Progenitor cell of endocrine pancreas (in vitro differentiated cells): Measurements from ENCODE around the gene CDH8. TPM values are rescaled to one million over a fixed set of nuclear protein-coding genes. Genes with fewer than 3 reads are reported as not detected.

Source experiments
- DNase-seq: peaks from one replicate; pipeline ENCODE4 v3.0.0; 2021; ENCODE audit warnings: low spot score; ENCODE audit not compliant: unreplicated experiment
- H3K27ac Mint-ChIP-seq: 2 replicates; pipeline ENCODE4 v1.8.0; 2021; ENCODE audit warnings: mild to moderate bottlenecking, moderate library complexity, mixed read lengths
- H3K27me3 Mint-ChIP-seq: 2 replicates; pipeline ENCODE4 v1.8.0; 2021; ENCODE audit warnings: mixed read lengths
- H3K36me3 Mint-ChIP-seq: 2 replicates; pipeline ENCODE4 v1.8.0; 2022; ENCODE audit warnings: mixed read lengths; ENCODE audit not compliant: insufficient read depth
- H3K4me1 Mint-ChIP-seq: 2 replicates; pipeline ENCODE4 v1.8.0; 2021; ENCODE audit warnings: low read depth, mixed read lengths
- H3K4me3 Mint-ChIP-seq: 2 replicates; pipeline ENCODE4 v1.8.0; 2021; ENCODE audit warnings: low read depth, mild to moderate bottlenecking, moderate library complexity, mixed read lengths
- H3K9me3 Mint-ChIP-seq: 2 replicates; pipeline ENCODE4 v1.8.0; 2021; ENCODE audit warnings: low read depth, mixed read lengths
- total RNA-seq: library from RNA; stranded (reverse); gene quantifications from 2 replicates; pipeline ENCODE4 v1.2.1, GENCODE V29; 2021
- TF ChIP-seq, protein P1 (sequence below): fragments of 200-600 bp; sonication (generic); IDR thresholded peaks from one replicate; pipeline ENCODE4 v1.5.0; 2021; ENCODE audit warnings: antibody characterized with exemption, mild to moderate bottlenecking; ENCODE audit not compliant: unreplicated experiment

Gene CDH8
- total RNA-seq, 1 donor from 2014 or later: 3.1 TPM

DNA sequence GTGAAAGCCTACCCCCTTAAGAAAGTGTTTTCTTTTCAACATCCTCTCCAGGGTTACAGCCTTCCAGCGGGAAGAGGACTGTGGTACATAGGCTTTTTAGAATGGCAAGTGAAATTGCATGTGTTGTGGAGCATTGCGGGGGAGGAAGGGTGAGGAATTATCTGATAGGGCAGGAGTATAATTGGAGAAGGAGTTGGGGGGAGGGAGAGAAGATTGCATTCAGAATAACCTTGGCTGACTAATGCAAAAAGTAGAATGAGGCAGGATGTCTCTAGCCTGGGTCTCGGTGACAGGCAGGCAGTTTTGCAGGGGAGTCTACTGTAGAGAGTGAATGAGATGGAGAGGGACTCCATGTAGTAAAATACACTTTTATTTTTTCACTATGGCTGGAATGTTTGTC is 2.4 kb upstream of the CDH8 start:
- Mint-ChIP-seq H3K27ac (no peak overlapping the region), H3K9me3 (no peaks in the 10 kb centered on the region), H3K27me3 (peaks cover 67% of the 10 kb centered on the region), H3K36me3 (no peaks in the 10 kb centered on the region), H3K4me3 (no peak overlapping the region), H3K4me1 (peaks cover 16% of the 10 kb centered on the region)
- DNase-seq: no peak
- TF ChIP-seq, protein P1, sequence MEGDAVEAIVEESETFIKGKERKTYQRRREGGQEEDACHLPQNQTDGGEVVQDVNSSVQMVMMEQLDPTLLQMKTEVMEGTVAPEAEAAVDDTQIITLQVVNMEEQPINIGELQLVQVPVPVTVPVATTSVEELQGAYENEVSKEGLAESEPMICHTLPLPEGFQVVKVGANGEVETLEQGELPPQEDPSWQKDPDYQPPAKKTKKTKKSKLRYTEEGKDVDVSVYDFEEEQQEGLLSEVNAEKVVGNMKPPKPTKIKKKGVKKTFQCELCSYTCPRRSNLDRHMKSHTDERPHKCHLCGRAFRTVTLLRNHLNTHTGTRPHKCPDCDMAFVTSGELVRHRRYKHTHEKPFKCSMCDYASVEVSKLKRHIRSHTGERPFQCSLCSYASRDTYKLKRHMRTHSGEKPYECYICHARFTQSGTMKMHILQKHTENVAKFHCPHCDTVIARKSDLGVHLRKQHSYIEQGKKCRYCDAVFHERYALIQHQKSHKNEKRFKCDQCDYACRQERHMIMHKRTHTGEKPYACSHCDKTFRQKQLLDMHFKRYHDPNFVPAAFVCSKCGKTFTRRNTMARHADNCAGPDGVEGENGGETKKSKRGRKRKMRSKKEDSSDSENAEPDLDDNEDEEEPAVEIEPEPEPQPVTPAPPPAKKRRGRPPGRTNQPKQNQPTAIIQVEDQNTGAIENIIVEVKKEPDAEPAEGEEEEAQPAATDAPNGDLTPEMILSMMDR: no peak

DNA sequence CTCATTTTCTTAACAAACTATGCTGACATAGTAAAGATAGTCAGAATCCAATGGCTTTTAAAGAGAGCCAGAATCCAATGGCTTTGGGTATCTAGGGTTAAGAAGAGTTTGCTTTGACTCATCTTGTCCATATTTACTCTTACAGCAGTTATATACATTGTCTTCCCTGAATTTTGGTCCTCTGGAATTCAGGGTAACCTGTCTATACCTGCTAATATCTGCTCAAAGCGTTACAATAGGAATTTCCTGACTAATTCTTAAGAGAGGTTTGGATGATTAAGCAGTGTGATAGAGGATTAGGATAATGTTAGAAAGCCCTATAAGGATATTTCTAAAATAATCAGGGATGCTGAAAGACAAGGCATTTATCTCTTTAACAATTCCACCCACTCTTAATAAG is 2.0 kb upstream of the CDH8 start:
- TF ChIP-seq, protein P1: no peak
- Mint-ChIP-seq H3K4me3 (no peak overlapping the region), H3K4me1 (peaks cover 16% of the 10 kb centered on the region), H3K27me3 (peaks cover 71% of the 10 kb centered on the region), H3K27ac (no peak overlapping the region), H3K9me3 (no peaks in the 10 kb centered on the region), H3K36me3 (no peaks in the 10 kb centered on the region)
- no peak for DNase-seq

DNA sequence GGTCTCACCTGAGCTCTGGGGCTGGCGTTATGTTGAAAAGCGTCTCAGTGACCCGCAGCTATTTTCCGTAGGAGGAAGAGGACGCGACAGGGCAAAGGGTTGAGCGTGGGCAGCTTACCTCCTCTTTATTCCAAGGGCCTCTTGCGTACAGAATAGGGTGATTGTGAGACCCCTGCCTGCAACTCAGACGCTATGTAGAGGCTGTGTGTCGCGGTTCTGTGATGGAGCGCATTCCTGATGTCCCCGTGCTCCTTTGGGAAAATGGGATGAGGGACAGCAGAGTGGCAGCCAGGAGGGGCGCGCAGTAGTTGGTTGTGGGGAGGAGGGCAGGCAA is 531 bp upstream of the CDH8 start:
- Mint-ChIP-seq H3K27me3 (peaks cover 86% of the 10 kb centered on the region), H3K9me3 (no peaks in the 10 kb centered on the region), H3K36me3 (no peaks in the 10 kb centered on the region), H3K4me1 (peaks cover 16% of the 10 kb centered on the region), H3K27ac (no peak overlapping the region), H3K4me3 (peak overlapping the region; percentile 67)
- TF ChIP-seq, protein P1: no peak
- no peak for DNase-seq

DNA sequence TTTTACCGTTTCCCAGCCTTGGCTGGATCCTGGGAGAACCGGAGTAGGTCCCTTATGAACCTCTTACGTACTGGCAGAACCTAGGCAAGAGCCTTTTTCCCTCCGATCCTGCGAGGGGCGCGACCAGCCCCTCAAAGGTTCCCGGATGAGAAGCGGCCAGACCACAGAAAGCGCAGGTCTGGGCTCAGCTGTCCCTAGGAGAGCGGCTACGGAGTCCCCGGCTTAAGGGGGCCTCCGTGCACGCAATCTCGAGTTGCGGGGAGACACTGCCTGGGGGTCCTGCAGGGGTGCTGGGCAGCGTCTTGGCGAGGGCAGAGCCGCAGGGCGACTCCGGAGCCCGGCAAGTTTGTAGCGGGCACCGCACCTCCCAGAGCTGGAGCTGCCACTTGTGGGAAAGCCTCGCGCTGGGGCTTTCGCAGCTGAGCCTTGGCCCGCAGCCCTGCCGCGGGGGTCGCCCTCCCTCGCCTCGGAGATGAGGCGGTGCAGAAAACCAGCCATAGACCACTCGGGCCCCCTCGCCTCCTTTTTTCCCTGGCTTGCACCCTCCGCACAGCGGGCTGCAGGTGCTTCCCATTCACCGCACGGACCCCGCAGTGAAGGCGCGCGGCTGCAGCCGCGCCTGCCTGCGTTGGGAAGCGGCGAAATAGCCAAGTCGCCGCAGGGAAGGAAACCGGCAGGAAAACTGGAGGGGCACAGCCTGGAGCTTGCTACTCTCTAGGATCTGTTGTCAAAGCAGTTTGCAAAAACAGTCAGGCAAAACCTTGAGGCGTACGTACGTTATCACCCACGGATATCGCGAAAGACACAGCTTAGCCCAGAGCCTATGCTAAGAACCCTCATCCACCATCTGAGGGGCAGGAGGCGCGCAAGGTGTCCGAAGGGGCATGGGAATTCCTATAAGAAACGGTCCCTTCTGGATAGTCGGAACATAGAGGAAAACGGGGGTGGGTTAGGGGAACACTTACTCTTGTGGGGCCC is 834 bp downstream of the CDH8 start:
- peaks cover 86% of the 10 kb centered on the region for H3K27me3 Mint-ChIP-seq
- no peaks in the 10 kb centered on the region for H3K36me3 Mint-ChIP-seq

More for the DNA sequence above, 834 bp downstream of the CDH8 start:
- Mint-ChIP-seq H3K9me3 (no peaks in the 10 kb centered on the region), H3K4me1 (peaks cover 16% of the 10 kb centered on the region), H3K4me3 (peak overlapping the region; percentile 67), H3K27ac (no peak overlapping the region)
- TF ChIP-seq, protein P1: no peak
- peak; percentile 18 for DNase-seq
